ENCODE measurements around the gene NFILZ. TPM values are rescaled to one million over a fixed set of nuclear protein-coding genes. Genes with fewer than 3 reads are reported as not detected.

The NFILZ gene
- total RNA-seq, 1 experiment from 2014 or later: not detected

- ChIA-PET POLR2A (ENCODE audit: unreplicated experiment) (no interaction called here), CTCF (no interaction called here)
- DNase-seq: peak; percentile 21
- Histone ChIP-seq H3K9me3 (ENCODE audit: low read length) (no peaks in the 10 kb centered on the region), H3K4me1 (ENCODE audit: insufficient read depth, low read length) (no peaks in the 10 kb centered on the region), H3K4me2 (ENCODE audit: low read length) (no peak overlapping the region), H3K4me3 (ENCODE audit: low read length) (no peak overlapping the region), H3K27me3 (ENCODE audit: low read length) (peaks cover 8% of the 10 kb centered on the region), H3K36me3 (ENCODE audit: low read depth, low read length) (no peaks in the 10 kb centered on the region), H3K27ac (ENCODE audit: low read length) (no peak overlapping the region), H3K9me2 (replicated peaks; ENCODE audit: low read length) (no peaks in the 10 kb centered on the region), H4K20me1 (ENCODE audit: low read length) (no peaks in the 10 kb centered on the region), H3K79me2 (ENCODE audit: low read length) (no peaks in the 10 kb centered on the region), H2AFZ (ENCODE audit: low read length) (no peak overlapping the region), H3F3A (ENCODE audit: low read length, unreplicated experiment) (no peaks in the 10 kb centered on the region), H3K9ac (ENCODE audit: low read length) (no peak overlapping the region)
- TF ChIP-seq EZH2 (IDR thresholded peaks at IDR 0.05; ENCODE audit: low read length, unreplicated experiment): no peak
- intact Hi-C loops (cut with micrococcal nuclease): no loop called here
- BruUV-seq (replicated peaks): no TSS peak
- ATAC-seq: no peak
Observed at GRCh38 chr19:8611877-8612806, 18.3 kb upstream of the NFILZ start.

- BruUV-seq (replicated peaks): no TSS peak
- Histone ChIP-seq H3K9ac (ENCODE audit: low read length) (no peak overlapping the region), H3K9me2 (replicated peaks; ENCODE audit: low read length) (no peaks in the 10 kb centered on the region), H3K79me2 (ENCODE audit: low read length) (no peaks in the 10 kb centered on the region), H3K27me3 (ENCODE audit: low read length) (peaks cover 8% of the 10 kb centered on the region), H3F3A (ENCODE audit: low read length, unreplicated experiment) (no peaks in the 10 kb centered on the region), H3K4me1 (ENCODE audit: insufficient read depth, low read length) (no peaks in the 10 kb centered on the region), H3K27ac (ENCODE audit: low read length) (no peak overlapping the region), H3K4me2 (ENCODE audit: low read length) (no peak overlapping the region), H3K9me3 (ENCODE audit: low read length) (no peaks in the 10 kb centered on the region), H4K20me1 (ENCODE audit: low read length) (no peaks in the 10 kb centered on the region), H3K4me3 (ENCODE audit: low read length) (no peak overlapping the region), H2AFZ (ENCODE audit: low read length) (no peak overlapping the region), H3K36me3 (ENCODE audit: low read depth, low read length) (no peaks in the 10 kb centered on the region)
- ChIA-PET POLR2A (ENCODE audit: unreplicated experiment) (no interaction called here), CTCF (no interaction called here)
- no peak for DNase-seq
- intact Hi-C loops (cut with micrococcal nuclease): no loop called here
- TF ChIP-seq EZH2 (IDR thresholded peaks at IDR 0.05; ENCODE audit: low read length, unreplicated experiment) (no peak), CTCF (conservative IDR thresholded peaks at IDR 0.05; ENCODE audit: low read depth, low read length) (no peak), EZH2phosphoT487 (IDR thresholded peaks at IDR 0.05; ENCODE audit: borderline replicate concordance, low read length) (no peak)
- ATAC-seq: no peak
Observed at GRCh38 chr19:8612807-8613171, 17.6 kb upstream of the NFILZ start.

GRCh38 chr19:8614455-8614854 is 16.0 kb upstream of the NFILZ start:
- no peaks in the 10 kb centered on the region for H4K20me1 ChIP-seq (ENCODE audit: low read length)
- no peaks in the 10 kb centered on the region for H3K36me3 ChIP-seq (ENCODE audit: low read depth, low read length)
- no peaks in the 10 kb centered on the region for H3K79me2 ChIP-seq (ENCODE audit: low read length)
- H3F3A ChIP-seq (ENCODE audit: low read length, unreplicated experiment): no peaks in the 10 kb centered on the region
- no peaks in the 10 kb centered on the region for H3K9me2 ChIP-seq (replicated peaks; ENCODE audit: low read length)
- H3K9me3 ChIP-seq (ENCODE audit: low read length): no peaks in the 10 kb centered on the region
- no peak for TF ChIP-seq CTCF (conservative IDR thresholded peaks at IDR 0.05; ENCODE audit: low read depth, low read length)
- TF ChIP-seq EZH2 (IDR thresholded peaks at IDR 0.05; ENCODE audit: low read length, unreplicated experiment): no peak
- TF ChIP-seq EZH2phosphoT487 (IDR thresholded peaks at IDR 0.05; ENCODE audit: borderline replicate concordance, low read length): no peak
- intact Hi-C loops (cut with micrococcal nuclease): no loop called here
- CTCF ChIA-PET: interaction anchor here (0.6 kb wide), 1 partner anchor 180 kb away, joined by 5 read pairs; no protein-coding TSS in a partner anchor
- no TSS peak for BruUV-seq (replicated peaks)
- H2AFZ ChIP-seq (ENCODE audit: low read length): no peak overlapping the region
- ATAC-seq (no peak), DNase-seq (no peak)
- H3K27ac ChIP-seq (ENCODE audit: low read length): no peak overlapping the region
- no peak overlapping the region for H3K4me2 ChIP-seq (ENCODE audit: low read length)
- POLR2A ChIA-PET (ENCODE audit: unreplicated experiment): no interaction called here
- no peak overlapping the region for H3K9ac ChIP-seq (ENCODE audit: low read length)
- peaks cover 8% of the 10 kb centered on the region for H3K27me3 ChIP-seq (ENCODE audit: low read length)
- no peaks in the 10 kb centered on the region for H3K4me1 ChIP-seq (ENCODE audit: insufficient read depth, low read length)
- H3K4me3 ChIP-seq (ENCODE audit: low read length): no peak overlapping the region

Data from PC-3 (cell line).